Subcutaneous abdominal adipose tissue (tissue), 5 donors: ENCODE data around the gene SETDB2.

ENCODE experiments used
- H3K27ac ChIP-seq: one replicate; pipeline ENCODE4 v1.7.0; 2013; ENCODE audit warnings: low read depth, mild to moderate bottlenecking, inconsistent platforms, low read length, moderate library complexity
- H3K27me3 ChIP-seq, 5 donors: one replicate each; pipeline ENCODE4 v1.7.0; 2013; ENCODE audit warnings: low read length in 5 of 5, inconsistent platforms in 1 of 5; ENCODE audit not compliant: control insufficient read depth in 5 of 5, insufficient read depth in 4 of 5
- H3K36me3 ChIP-seq, 5 donors: one replicate each; pipeline ENCODE4 v1.7.0; 2013; ENCODE audit warnings: low read length in 5 of 5; ENCODE audit not compliant: control insufficient read depth in 5 of 5, insufficient read depth in 5 of 5
- H3K4me1 ChIP-seq, 5 donors: one replicate each; pipeline ENCODE4 v1.7.0; 2013; ENCODE audit warnings: low read length in 5 of 5, mild to moderate bottlenecking in 3 of 5, moderate library complexity in 1 of 5; ENCODE audit not compliant: control insufficient read depth in 5 of 5, insufficient read depth in 5 of 5
- H3K4me3 ChIP-seq, 5 donors: one replicate each; pipeline ENCODE4 v1.7.0; 2013; ENCODE audit warnings: low read length in 5 of 5, low read depth in 1 of 5
- H3K9ac ChIP-seq, 5 donors: one replicate each; pipeline ENCODE4 v1.7.0; 2013; ENCODE audit warnings: low read length in 5 of 5, mild to moderate bottlenecking in 4 of 5, moderate library complexity in 3 of 5
- H3K9me3 ChIP-seq, 5 donors: one replicate each; pipeline ENCODE4 v1.7.0; 2013; ENCODE audit warnings: low read length in 5 of 5; ENCODE audit not compliant: control insufficient read depth in 5 of 5
- donor health status: healthy.
- donor health status: healthy.
- donor health status: healthy.
- donor health status: healthy.
- donor health status: healthy.

Gene SETDB2, protein sequence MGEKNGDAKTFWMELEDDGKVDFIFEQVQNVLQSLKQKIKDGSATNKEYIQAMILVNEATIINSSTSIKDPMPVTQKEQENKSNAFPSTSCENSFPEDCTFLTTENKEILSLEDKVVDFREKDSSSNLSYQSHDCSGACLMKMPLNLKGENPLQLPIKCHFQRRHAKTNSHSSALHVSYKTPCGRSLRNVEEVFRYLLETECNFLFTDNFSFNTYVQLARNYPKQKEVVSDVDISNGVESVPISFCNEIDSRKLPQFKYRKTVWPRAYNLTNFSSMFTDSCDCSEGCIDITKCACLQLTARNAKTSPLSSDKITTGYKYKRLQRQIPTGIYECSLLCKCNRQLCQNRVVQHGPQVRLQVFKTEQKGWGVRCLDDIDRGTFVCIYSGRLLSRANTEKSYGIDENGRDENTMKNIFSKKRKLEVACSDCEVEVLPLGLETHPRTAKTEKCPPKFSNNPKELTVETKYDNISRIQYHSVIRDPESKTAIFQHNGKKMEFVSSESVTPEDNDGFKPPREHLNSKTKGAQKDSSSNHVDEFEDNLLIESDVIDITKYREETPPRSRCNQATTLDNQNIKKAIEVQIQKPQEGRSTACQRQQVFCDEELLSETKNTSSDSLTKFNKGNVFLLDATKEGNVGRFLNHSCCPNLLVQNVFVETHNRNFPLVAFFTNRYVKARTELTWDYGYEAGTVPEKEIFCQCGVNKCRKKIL

DNA sequence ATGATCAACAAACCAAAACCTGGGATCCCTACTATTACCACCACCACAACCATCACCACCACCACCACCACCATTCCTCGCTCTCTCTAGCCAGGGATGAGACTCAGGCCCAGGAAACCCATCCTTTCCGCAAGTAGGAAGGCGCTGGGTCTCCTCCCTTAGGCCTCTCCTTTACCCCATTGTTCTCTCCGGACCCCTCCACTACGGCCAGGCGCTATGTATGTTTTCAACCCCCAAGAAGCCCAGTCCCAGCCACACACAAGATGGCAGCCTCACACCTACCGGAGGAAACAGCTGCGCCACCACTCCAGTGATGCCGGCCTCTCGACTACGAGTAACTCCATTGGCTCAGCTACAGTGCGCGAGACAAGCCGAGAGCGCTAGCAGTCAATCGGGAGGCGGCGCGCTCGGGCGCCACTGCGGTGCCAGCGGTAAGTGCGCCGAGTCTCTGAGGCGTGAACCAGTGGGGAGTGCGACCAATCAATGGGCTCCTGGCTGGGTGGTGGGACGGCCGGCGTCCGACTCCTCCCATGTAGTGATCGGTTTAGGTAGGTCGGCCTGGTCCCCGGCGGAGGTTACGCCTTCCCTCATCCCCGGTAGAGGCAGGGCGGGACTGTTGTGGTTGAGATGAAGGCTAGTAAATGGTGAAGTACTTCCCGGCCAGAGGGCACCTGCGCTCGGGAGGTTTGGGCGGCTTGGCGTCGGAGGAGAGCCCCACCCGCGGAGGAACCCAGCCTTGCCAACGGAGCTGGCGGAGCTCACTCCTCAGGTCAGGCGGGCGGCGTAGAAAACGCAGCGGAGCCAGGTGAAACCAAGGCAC is at the start of gene SETDB2, which contains the start of gene CAB39L:
SETDB2 (plus strand) TSS at position 571 of the 820 bp plus-strand sequence. CDS start 7,620 bp downstream, outside the sequence.
CAB39L (minus strand) TSS at position 361 of the 820 bp plus-strand sequence. CDS start 61,154 bp downstream, outside the sequence.
- Histone ChIP-seq H3K27ac (peak within 1 kb of the TSS; percentile 86), H3K36me3 (no peaks in the 10 kb centered on the region), H3K9ac (peak within 1 kb of the TSS; percentile 70 to 89 (median 80)), H3K4me3 (peak within 1 kb of the TSS; percentile 87 to 98 (median 96)), H3K27me3 (no peaks in the 10 kb centered on the region), H3K9me3 (no peaks in the 10 kb centered on the region), H3K4me1 (peaks cover 0 to 26% (median 18%) of the 10 kb centered on the region in 5 donors)

GRCh38 chr13:49395451-49395865 is 48.6 kb upstream of the SETDB2 start:
- H3K9me3 ChIP-seq, result no peaks in the 10 kb centered on the region
- no peak overlapping the region for H3K9ac ChIP-seq
- peaks cover 0 to 17% (median 3%) of the 10 kb centered on the region in 5 donors for H3K4me1 ChIP-seq
- no peaks in the 10 kb centered on the region for H3K36me3 ChIP-seq
- no peak overlapping the region for H3K4me3 ChIP-seq
- H3K27me3 ChIP-seq, result no peaks in the 10 kb centered on the region
- peak overlapping the region; percentile 48 for H3K27ac ChIP-seq

- Histone ChIP-seq H3K9ac (no peak overlapping the region), H3K27ac (peak overlapping the region; percentile 48), H3K27me3 (no peaks in the 10 kb centered on the region), H3K4me1 (peaks cover 0 to 21% (median 3%) of the 10 kb centered on the region in 5 donors), H3K36me3 (no peaks in the 10 kb centered on the region), H3K4me3 (no peak overlapping the region), H3K9me3 (no peaks in the 10 kb centered on the region)
Measured at GRCh38 chr13:49395878-49396380, 48.1 kb upstream of the SETDB2 start.

DNA sequence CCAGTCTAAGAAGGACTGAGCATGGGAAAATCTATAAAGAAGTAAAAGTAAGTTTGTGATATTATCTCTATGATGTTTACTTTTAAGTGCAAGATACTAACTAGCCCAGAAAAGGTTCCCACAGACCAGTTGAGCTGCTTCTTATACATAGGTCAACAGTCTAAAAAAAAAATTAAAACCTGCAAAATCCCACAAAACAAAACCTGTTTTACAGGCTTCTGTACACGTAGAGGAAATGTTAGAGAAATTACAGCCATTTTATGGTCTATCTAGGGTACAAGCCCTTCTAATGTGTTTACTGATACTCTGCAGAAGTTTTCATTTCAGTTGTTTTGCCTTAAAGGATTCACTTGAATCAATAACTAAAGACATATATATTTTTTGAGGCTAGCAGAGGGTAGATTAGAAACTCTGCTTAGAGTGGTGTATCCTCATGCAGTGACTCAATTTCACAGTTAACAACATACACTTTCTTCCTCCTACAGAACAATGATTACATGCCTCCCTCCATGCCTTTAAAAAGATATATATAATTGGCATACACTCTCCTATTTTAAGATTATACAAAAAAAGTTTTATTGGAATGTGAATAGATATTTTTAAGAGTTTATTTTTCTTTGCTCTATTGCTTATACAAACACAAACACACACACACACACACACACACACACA is 44.1 kb upstream of the SETDB2 start:
- no peaks in the 10 kb centered on the region for H3K36me3 ChIP-seq
- peaks cover 1 to 10% (median 6%) of the 10 kb centered on the region in 5 donors for H3K9me3 ChIP-seq
- peaks cover 0 to 27% (median 3%) of the 10 kb centered on the region in 5 donors for H3K4me1 ChIP-seq
- H3K27ac ChIP-seq, result peak overlapping the region; percentile 3
- H3K27me3 ChIP-seq, result no peaks in the 10 kb centered on the region
- peak overlapping the region; percentile 48 to 67 (median 59) for H3K4me3 ChIP-seq
- H3K9ac ChIP-seq, result peak overlapping the region in 2 of 5 donors; percentile 33 to 47

DNA sequence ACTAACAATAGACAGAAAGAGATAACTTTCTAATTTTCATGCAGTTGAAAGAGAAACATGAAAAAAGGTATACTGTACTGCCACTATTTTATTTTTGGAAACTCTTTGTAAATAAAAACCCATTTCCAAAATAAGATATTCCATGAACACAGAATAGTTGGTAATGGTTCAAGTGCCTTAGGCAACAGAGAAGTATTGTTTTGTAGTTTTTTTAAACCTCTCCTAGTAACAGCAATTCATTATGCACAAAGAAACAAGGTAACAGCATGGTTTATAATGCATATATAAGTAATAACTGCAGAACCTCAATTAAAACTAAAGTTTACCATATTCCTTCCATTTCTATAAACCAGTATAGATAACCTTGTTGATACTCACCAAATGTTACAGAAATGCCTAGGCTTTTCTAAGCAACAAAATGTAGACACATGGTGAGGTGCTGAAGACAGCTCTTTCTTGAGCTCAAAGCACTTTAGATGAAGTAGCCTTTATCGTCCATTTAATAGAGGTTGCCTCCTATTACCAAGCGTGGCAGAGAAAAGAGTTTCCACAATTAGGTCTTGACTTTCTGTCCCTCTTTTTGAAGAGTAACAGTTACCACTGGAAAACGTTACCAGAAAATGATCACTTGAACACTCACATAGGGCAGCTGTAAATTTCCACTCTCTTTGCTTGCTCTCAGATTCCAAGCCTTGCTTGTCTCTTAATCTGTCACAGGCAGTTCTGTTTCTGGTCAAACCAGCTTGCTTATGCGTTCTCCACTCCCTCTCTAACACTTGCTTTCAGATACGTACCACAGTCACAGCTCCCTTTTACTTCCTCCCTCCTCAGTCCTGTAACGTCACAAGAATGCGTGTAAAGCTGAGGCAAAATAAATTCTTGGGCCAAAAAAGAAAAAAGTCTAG is 43.1 kb upstream of the SETDB2 start:
- H3K9me3 ChIP-seq, result peaks cover 3 to 13% (median 9%) of the 10 kb centered on the region in 5 donors
- H3K4me1 ChIP-seq, result peaks cover 0 to 20% (median 0%) of the 10 kb centered on the region in 5 donors
- no peaks in the 10 kb centered on the region for H3K36me3 ChIP-seq
- peak overlapping the region; percentile 48 to 67 (median 59) for H3K4me3 ChIP-seq
- H3K9ac ChIP-seq, result peak overlapping the region in 3 of 5 donors; percentile 33 to 64 (median 57)
- no peaks in the 10 kb centered on the region for H3K27me3 ChIP-seq
- no peak overlapping the region for H3K27ac ChIP-seq

DNA sequence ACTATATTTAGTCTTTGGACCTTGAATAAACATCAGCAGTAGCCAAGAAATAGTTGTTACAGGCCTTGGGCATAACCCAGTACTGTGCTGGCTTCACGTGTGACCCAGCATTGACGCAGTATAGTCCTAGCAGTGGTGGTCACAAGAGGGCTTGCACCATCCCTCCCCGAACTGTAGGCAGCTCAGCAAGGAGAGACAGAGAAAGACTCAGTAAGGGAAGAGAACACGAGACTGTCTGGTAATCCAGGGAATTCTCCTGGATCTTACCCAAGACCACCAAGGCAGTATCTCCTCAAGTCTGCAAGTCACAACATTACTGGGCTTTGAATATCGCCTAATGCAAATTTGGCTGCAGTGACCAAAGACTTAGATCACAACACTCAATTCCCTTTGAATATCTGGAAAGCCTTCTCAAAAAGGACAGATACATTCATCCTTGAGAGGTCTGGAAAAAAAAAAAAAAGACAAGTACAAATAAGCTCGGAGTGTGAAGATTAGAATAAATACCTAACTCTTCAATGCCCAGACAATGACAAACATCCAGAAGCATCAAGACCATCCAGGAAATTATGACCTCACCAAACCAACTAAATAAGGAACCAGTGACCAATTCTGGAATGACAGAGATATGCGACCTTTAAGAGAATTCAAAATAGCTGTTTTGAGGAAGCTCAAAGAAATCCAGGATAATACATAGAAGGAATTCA is 39.9 kb upstream of the SETDB2 start:
- Histone ChIP-seq H3K4me3 (no peak overlapping the region), H3K27ac (no peak overlapping the region)

DNA sequence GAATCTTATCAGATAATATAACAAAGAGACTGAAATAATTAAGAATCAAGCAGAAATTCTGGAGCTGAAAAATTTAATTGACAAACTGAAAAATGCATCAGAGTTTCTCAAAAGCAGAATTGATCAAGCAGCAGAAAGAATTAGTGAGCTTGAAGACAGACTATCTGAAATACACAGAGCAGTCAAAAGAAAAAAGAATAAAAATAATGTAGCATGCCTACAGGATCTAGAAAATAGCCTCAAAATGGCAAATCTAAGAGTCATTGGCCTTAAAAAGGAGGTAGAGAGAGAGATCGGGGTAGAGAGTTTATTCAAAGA is 39.4 kb upstream of the SETDB2 start:
- Histone ChIP-seq H3K27me3 (no peaks in the 10 kb centered on the region), H3K9me3 (peaks cover 3 to 13% (median 9%) of the 10 kb centered on the region in 5 donors), H3K36me3 (no peaks in the 10 kb centered on the region), H3K27ac (no peak overlapping the region), H3K4me1 (peaks cover 0 to 16% (median 0%) of the 10 kb centered on the region in 5 donors), H3K9ac (no peak overlapping the region), H3K4me3 (no peak overlapping the region)

More for the DNA sequence above, 39.9 kb upstream of the SETDB2 start:
- H3K9me3 ChIP-seq, result peaks cover 3 to 13% (median 9%) of the 10 kb centered on the region in 5 donors
- H3K9ac ChIP-seq, result no peak overlapping the region
- H3K27me3 ChIP-seq, result no peaks in the 10 kb centered on the region
- H3K4me1 ChIP-seq, result peaks cover 0 to 16% (median 0%) of the 10 kb centered on the region in 5 donors
- no peaks in the 10 kb centered on the region for H3K36me3 ChIP-seq

- Histone ChIP-seq H3K9me3 (peaks cover 3 to 13% (median 9%) of the 10 kb centered on the region in 5 donors), H3K9ac (no peak overlapping the region), H3K4me1 (no peaks in the 10 kb centered on the region), H3K27me3 (no peaks in the 10 kb centered on the region), H3K4me3 (no peak overlapping the region), H3K27ac (no peak overlapping the region), H3K36me3 (no peaks in the 10 kb centered on the region)
Measured at GRCh38 chr13:49407068-49407467, 37.0 kb upstream of the SETDB2 start.
